ENCODE results near the gene LIG3.

DNA sequence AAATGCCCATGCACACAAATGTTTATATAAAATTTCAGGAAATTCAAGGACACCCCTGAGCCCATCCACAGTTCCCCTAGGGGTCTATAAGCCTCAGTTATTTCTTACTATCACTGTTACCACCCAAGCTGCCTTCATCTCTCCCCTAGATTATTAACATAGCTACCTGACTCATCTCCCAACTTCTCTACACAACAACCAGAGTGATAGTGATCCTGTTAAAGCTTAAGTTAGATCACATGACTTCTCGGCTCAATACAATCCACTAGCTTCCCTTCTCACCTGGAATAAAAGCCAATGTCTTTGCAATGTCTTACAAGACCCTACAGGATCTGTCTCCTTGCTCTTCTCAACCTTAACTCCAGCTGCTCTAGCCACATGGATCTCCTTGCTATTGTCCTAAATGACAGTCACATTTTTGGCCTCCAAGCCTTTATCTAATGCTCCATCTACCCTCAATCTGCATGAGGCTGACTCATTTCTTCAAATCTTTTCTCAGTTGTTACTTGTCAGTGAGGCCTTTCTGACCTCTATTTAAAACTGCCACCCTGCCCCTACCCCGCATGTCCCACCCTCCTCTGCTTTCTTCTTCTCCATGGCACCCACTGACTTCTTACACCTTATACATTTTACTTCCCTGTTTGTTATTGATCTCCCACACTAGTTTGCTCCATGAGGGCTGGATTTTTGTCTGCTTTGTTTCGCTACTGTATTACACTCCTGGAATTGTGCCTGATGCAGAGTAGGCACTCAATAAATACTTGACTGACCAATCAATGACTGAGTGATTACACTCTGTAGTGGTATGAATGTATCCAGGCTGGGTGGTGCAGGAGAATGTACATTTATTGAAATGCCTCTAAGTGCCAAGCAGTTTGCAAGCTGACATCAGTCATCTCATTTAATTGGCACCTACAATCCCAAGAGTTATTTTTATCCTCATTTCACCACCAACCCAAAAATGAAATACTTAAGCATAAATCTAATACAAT, 5.2 kb upstream of the LIG3 start:
- TF ChIP-seq, protein P1, sequence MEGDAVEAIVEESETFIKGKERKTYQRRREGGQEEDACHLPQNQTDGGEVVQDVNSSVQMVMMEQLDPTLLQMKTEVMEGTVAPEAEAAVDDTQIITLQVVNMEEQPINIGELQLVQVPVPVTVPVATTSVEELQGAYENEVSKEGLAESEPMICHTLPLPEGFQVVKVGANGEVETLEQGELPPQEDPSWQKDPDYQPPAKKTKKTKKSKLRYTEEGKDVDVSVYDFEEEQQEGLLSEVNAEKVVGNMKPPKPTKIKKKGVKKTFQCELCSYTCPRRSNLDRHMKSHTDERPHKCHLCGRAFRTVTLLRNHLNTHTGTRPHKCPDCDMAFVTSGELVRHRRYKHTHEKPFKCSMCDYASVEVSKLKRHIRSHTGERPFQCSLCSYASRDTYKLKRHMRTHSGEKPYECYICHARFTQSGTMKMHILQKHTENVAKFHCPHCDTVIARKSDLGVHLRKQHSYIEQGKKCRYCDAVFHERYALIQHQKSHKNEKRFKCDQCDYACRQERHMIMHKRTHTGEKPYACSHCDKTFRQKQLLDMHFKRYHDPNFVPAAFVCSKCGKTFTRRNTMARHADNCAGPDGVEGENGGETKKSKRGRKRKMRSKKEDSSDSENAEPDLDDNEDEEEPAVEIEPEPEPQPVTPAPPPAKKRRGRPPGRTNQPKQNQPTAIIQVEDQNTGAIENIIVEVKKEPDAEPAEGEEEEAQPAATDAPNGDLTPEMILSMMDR (IDR thresholded peaks at IDR 0.05; ENCODE audit: low read depth, low read length, poor library complexity, severe bottlenecking), result no peak
- no peak for TF ChIP-seq EZH2phosphoT487 (IDR thresholded peaks at IDR 0.05; ENCODE audit: borderline replicate concordance, low read length)
